BJ (cell line): ENCODE results near the gene TCAP. TPM values are rescaled to one million over a fixed set of nuclear protein-coding genes. Genes with fewer than 3 reads are reported as not detected.

ENCODE experiments used
- CTCF ChIA-PET: fragments of 350-600 bp; formaldehyde crosslinking; extraction: SDS; loops from one replicate; lab custom pipeline; 2021; ENCODE audit warnings: antibody characterized with exemption, inconsistent platforms; lab: Yijun Ruan, JAX
- POLR2A ChIA-PET: fragments of 300-600 bp; sonication (Branson Sonifier 250); formaldehyde crosslinking; extraction: SDS; loops from one replicate; lab custom pipeline; 2021; ENCODE audit warnings: antibody characterized with exemption; lab: Charles Lee
- DNase-seq: peaks from one replicate; pipeline ENCODE4 v3.0.0-alpha.2; 2011; ENCODE audit warnings: low read depth
- H3K27me3 ChIP-seq: 2 replicates; pipeline ENCODE4 v1.6.0; 2011; ENCODE audit warnings: low read length; ENCODE audit not compliant: control insufficient read depth, insufficient read depth
- H3K36me3 ChIP-seq: 2 replicates; pipeline ENCODE4 v1.5.1; 2011; ENCODE audit warnings: low read length; ENCODE audit not compliant: control insufficient read depth, insufficient read depth
- H3K4me3 ChIP-seq: 2 replicates; pipeline ENCODE4 v1.5.1; 2011; ENCODE audit warnings: low read depth, mild to moderate bottlenecking, control low read depth, low read length
- CTCF ChIP-seq: IDR thresholded peaks from 2 replicates; pipeline ENCODE4 v1.5.1; 2011; ENCODE audit warnings: low read depth, mild to moderate bottlenecking, control low read depth, inconsistent platforms, low read length, moderate library complexity; ENCODE audit not compliant: insufficient read depth
- polyA plus RNA-seq: library from polyadenylated mRNA; depleted of rRNA; stranded (reverse); fragments of >200 nt; gene quantifications from 2 replicates; pipeline ENCODE4 v1.2.3, GENCODE V29; 2011

TCAP gene
- polyA plus RNA-seq, 1 experiment, result 0.22 TPM

- H3K27me3 ChIP-seq, result no peaks in the 10 kb centered on the region
- no peak for TF ChIP-seq CTCF
- ChIA-PET CTCF (interaction anchor here (1.1 to 13.1 kb wide), 4 partner anchors 8 to 27 kb away, joined by 3 to 107 read pairs (median 42); no protein-coding TSS in a partner anchor), POLR2A (no interaction called here)
- no peaks in the 10 kb centered on the region for H3K36me3 ChIP-seq
- H3K4me3 ChIP-seq, result no peak overlapping the region
- DNase-seq, result no peak
Measured at GRCh38 chr17:39642291-39643074, 22.7 kb upstream of the TCAP start.

GRCh38 chr17:39643271-39643670 lies 21.9 kb upstream of the TCAP start:
- DNase-seq, result no peak
- TF ChIP-seq CTCF, result no peak
- H3K36me3 ChIP-seq, result no peaks in the 10 kb centered on the region
- no peak overlapping the region for H3K4me3 ChIP-seq
- ChIA-PET CTCF (interaction anchor here (0.6 to 13.1 kb wide), 5 partner anchors 9 to 436 kb away, joined by 3 to 107 read pairs (median 24); no protein-coding TSS in a partner anchor), POLR2A (no interaction called here)
- H3K27me3 ChIP-seq, result no peaks in the 10 kb centered on the region

- ChIA-PET CTCF (interaction anchor here (0.8 to 13.1 kb wide), 4 partner anchors 12 to 53 kb away, joined by 3 to 107 read pairs (median 4); partner anchors contain the start of gene PNMT), POLR2A (no interaction called here)
- H3K27me3 ChIP-seq, result no peaks in the 10 kb centered on the region
- no peak overlapping the region for H3K4me3 ChIP-seq
- H3K36me3 ChIP-seq, result no peaks in the 10 kb centered on the region
- no peak for TF ChIP-seq CTCF
- no peak for DNase-seq
Measured at GRCh38 chr17:39647256-39647655, 17.9 kb upstream of the TCAP start.

- POLR2A ChIA-PET, result interaction anchor here (0.7 kb wide), 1 partner anchor 13 kb away, joined by 3 read pairs; no protein-coding TSS in a partner anchor
- H3K36me3 ChIP-seq, result peaks cover 1% of the 10 kb centered on the region; the same call in 1 of the 2 replicates
- H3K4me3 ChIP-seq, result no peak overlapping the region
- TF ChIP-seq CTCF, result no peak
- CTCF ChIA-PET, result interaction anchor here (0.5 to 13.1 kb wide), 5 partner anchors 20 to 158 kb away, joined by 3 to 107 read pairs (median 3); partner anchors contain the start of gene PNMT
- no peaks in the 10 kb centered on the region for H3K27me3 ChIP-seq
- DNase-seq, result no peak
Measured at GRCh38 chr17:39648616-39649366, 16.4 kb upstream of the TCAP start.

GRCh38 chr17:39650121-39650579 lies 15.0 kb upstream of the TCAP start:
- CTCF ChIA-PET, result interaction anchor here (1.5 to 2.1 kb wide), 2 partner anchors 15 to 80 kb away, joined by 3 to 8 read pairs; partner anchors contain the start of gene MIEN1
- no peaks in the 10 kb centered on the region for H3K27me3 ChIP-seq
- POLR2A ChIA-PET, result no interaction called here
- H3K36me3 ChIP-seq, result peaks cover 4% of the 10 kb centered on the region; the same call in 1 of the 2 replicates
- H3K4me3 ChIP-seq, result no peak overlapping the region
- no peak for DNase-seq
- TF ChIP-seq CTCF, result no peak
